HEK293 (cell line): Measurements from ENCODE around the gene SPRED3.

ENCODE experiments used
- CTCF ChIA-PET: fragments of 350-600 bp; formaldehyde crosslinking; extraction: SDS; loops from one replicate; lab custom pipeline; 2021; ENCODE audit warnings: antibody characterized with exemption; lab: Yijun Ruan, JAX
- POLR2A ChIA-PET: fragments of 300-600 bp; formaldehyde crosslinking; extraction: SDS; loops from one replicate; lab custom pipeline; 2020; ENCODE audit warnings: antibody characterized with exemption, inconsistent platforms; lab: Yijun Ruan, JAX
- H3K27ac ChIP-seq: fragments of 200-500 bp; sonication (Bioruptor generic); 2 replicates; pipeline ENCODE4 v1.5.1; 2014; ENCODE audit warnings: low read depth, low read length, control low read depth, inconsistent platforms; ENCODE audit errors: extremely low read depth
- H3K36me3 ChIP-seq, 2 experiments: fragments of 200-500 bp in 1 of 2; sonication (Bioruptor generic) in 1 of 2; 1 replicate in 1 of 2; 2 replicates in 1 of 2; pipeline ENCODE4 v1.5.1; 2014 to 2017; ENCODE audit warnings: inconsistent platforms in 2 of 2, low read length in 2 of 2; ENCODE audit not compliant: control insufficient read depth in 2 of 2, insufficient read depth in 1 of 2
- H3K4me1 ChIP-seq: fragments of 200-500 bp; sonication (Bioruptor generic); 2 replicates; pipeline ENCODE4 v1.5.1; 2014; ENCODE audit warnings: mild to moderate bottlenecking, low read length, inconsistent platforms; ENCODE audit not compliant: control insufficient read depth, insufficient read depth
- H3K4me3 ChIP-seq: 2 replicates; pipeline ENCODE4 v1.5.1; 2011; ENCODE audit warnings: low read depth, mild to moderate bottlenecking, control low read depth, low read length, moderate library complexity
- H3K9me3 ChIP-seq: fragments of 200-500 bp; sonication (Bioruptor generic); 2 replicates; pipeline ENCODE4 v1.5.1; 2014; ENCODE audit warnings: low read depth, low read length, inconsistent platforms; ENCODE audit not compliant: control insufficient read depth, insufficient read depth
- AEBP2 ChIP-seq: fragments of 450-650 bp; formaldehyde crosslinking; IDR thresholded peaks from 2 replicates; pipeline ENCODE4 v1.5.1; 2016; ENCODE audit warnings: missing biosample characterization, missing genetic modification characterization, borderline replicate concordance
- EGR2 ChIP-seq: fragments of 450-650 bp; formaldehyde crosslinking; IDR thresholded peaks from 2 replicates; pipeline ENCODE4 v1.5.1; 2016; ENCODE audit warnings: low read depth, missing biosample characterization, missing genetic modification characterization
- MZF1 ChIP-seq: fragments of 450-650 bp; formaldehyde crosslinking; IDR thresholded peaks from 2 replicates; pipeline ENCODE4 v1.5.1; 2017; ENCODE audit warnings: missing biosample characterization, missing genetic modification characterization, borderline replicate concordance
- PRDM1 ChIP-seq: fragments of 450-650 bp; formaldehyde crosslinking; IDR thresholded peaks from 2 replicates; pipeline ENCODE4; 2016; ENCODE audit warnings: missing biosample characterization, missing genetic modification characterization
- PRDM10 ChIP-seq: fragments of 450-650 bp; formaldehyde crosslinking; IDR thresholded peaks from 2 replicates; pipeline ENCODE4 v1.5.1; 2016; ENCODE audit warnings: missing biosample characterization, missing genetic modification characterization
- RBAK ChIP-seq: fragments of 450-650 bp; formaldehyde crosslinking; IDR thresholded peaks from 2 replicates; pipeline ENCODE4 v1.5.1; 2016; ENCODE audit warnings: missing biosample characterization, missing genetic modification characterization
- SCRT1 ChIP-seq: fragments of 450-650 bp; formaldehyde crosslinking; IDR thresholded peaks from 2 replicates; pipeline ENCODE4 v1.5.1; 2016; ENCODE audit warnings: missing biosample characterization, missing genetic modification characterization, borderline replicate concordance
- SCRT2 ChIP-seq: fragments of 450-650 bp; formaldehyde crosslinking; IDR thresholded peaks from 2 replicates; pipeline ENCODE4 v1.5.1; 2016; ENCODE audit warnings: missing biosample characterization, missing genetic modification characterization
- SP2 ChIP-seq: fragments of 450-650 bp; formaldehyde crosslinking; IDR thresholded peaks from 2 replicates; pipeline ENCODE4 v1.5.1; 2016; ENCODE audit warnings: missing biosample characterization, missing genetic modification characterization
- ZBTB17 ChIP-seq: fragments of 450-650 bp; formaldehyde crosslinking; IDR thresholded peaks from 2 replicates; pipeline ENCODE4 v1.5.1; 2016; ENCODE audit warnings: missing biosample characterization, missing genetic modification characterization
- ZNF121 ChIP-seq: fragments of 450-650 bp; formaldehyde crosslinking; IDR thresholded peaks from 2 replicates; pipeline ENCODE4 v1.5.1; 2016; ENCODE audit warnings: missing biosample characterization, missing genetic modification characterization
- ZNF221 ChIP-seq: fragments of 450-650 bp; formaldehyde crosslinking; IDR thresholded peaks from 2 replicates; pipeline ENCODE4 v1.5.1; 2017; ENCODE audit warnings: missing biosample characterization, missing genetic modification characterization, borderline replicate concordance
- ZNF521 ChIP-seq: fragments of 450-650 bp; formaldehyde crosslinking; IDR thresholded peaks from 2 replicates; pipeline ENCODE4 v1.5.1; 2017; ENCODE audit warnings: missing biosample characterization, mild to moderate bottlenecking, missing genetic modification characterization
- ZNF623 ChIP-seq: fragments of 450-650 bp; formaldehyde crosslinking; IDR thresholded peaks from 2 replicates; pipeline ENCODE4 v1.5.1; 2016; ENCODE audit warnings: missing biosample characterization, missing genetic modification characterization
- ZNF629 ChIP-seq: fragments of 450-650 bp; formaldehyde crosslinking; IDR thresholded peaks from 2 replicates; pipeline ENCODE4 v1.5.1; 2017; ENCODE audit warnings: missing biosample characterization, missing genetic modification characterization
- ZNF768 ChIP-seq: fragments of 450-650 bp; formaldehyde crosslinking; IDR thresholded peaks from 2 replicates; pipeline ENCODE4 v1.5.1; 2018; ENCODE audit warnings: missing biosample characterization, mild to moderate bottlenecking, missing genetic modification characterization
- TF ChIP-seq, protein P1 (sequence below): fragments of 450-650 bp; formaldehyde crosslinking; IDR thresholded peaks from 2 replicates; pipeline ENCODE4 v1.5.1; 2016; ENCODE audit warnings: missing biosample characterization, missing genetic modification characterization
- TF ChIP-seq, protein P2 (sequence below): IDR thresholded peaks from 2 replicates; pipeline ENCODE4 v1.6.1; 2011; ENCODE audit warnings: mild to moderate bottlenecking, low read depth, low read length, borderline replicate concordance

Gene SPRED3

GRCh38 chr19:38352611-38353010 is 35.9 kb upstream of the SPRED3 start:
- POLR2A ChIA-PET = interaction anchor here (0.6 to 2.2 kb wide), 4 partner anchors 22 to 62 kb away, joined by 3 to 5 read pairs (median 4); partner anchors contain the start of genes GGN and PSMD8

DNA sequence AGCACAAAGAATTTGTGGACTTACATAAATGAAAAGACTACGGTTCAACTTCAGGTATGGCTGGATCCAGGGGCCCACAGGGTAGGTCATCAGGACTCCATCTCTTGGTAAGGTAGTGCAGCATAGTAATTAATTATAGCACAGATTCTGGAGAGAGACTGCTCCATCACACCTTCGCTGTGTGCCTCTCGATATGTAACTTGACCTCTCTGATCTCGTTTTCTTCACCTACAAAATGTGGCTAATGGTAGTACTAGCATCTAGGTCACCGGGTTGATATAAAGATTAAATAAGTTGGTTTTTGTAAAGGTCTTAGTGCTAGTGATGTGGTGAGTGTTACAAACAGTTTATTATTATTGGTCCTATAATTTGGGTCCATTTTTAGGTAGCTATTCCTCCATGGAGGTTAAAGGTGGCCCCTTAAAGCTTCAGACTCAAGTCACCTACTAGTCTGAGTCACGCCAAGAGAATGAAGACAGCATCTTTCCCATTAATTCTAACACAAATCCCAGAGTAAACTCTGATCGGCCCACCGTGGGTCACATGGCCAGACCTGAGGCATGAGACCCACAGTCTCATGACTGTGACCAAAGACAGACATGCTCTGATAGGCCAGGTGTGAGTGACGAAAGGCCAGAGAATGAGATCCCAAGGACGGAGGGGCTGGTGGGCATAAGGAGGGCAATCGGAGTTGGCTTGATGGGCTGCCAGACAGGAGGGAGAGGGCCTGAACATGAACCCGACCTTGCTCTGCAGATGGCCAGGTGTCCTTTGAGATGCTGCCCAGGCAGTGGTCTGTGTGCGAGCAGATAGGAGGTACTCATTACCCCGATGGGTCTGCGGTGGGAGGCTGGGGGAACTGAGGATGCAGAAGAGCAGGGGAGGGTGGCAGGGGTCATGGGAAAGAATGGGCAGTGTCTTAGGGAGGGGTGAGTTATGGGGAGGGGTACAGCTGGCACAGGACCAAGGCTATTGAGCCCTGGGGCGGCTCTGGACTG is 32.5 kb upstream of the SPRED3 start:
- H3K9me3 ChIP-seq = no peaks in the 10 kb centered on the region
- H3K4me3 ChIP-seq = no peak overlapping the region
- H3K4me1 ChIP-seq = no peaks in the 10 kb centered on the region
- no peaks in the 10 kb centered on the region for H3K36me3 ChIP-seq
- POLR2A ChIA-PET = no interaction called here
- TF ChIP-seq ZBTB17 (tag by site-specific recombination) (0 out of 2 replicates have a peak, but pooled peaks have one; percentile 35), AEBP2 (no peak), ZNF768 (tag by site-specific recombination) (peak; percentile 91; the same call in 1 of the 2 replicates), ZNF521 (0 out of 2 replicates have a peak, but pooled peaks have one; percentile 15)
- TF ChIP-seq, protein P1, sequence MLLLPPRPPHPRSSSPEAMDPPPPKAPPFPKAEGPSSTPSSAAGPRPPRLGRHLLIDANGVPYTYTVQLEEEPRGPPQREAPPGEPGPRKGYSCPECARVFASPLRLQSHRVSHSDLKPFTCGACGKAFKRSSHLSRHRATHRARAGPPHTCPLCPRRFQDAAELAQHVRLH = 0 out of 2 replicates have a peak, but pooled peaks have one; percentile 22
- CTCF ChIA-PET = interaction anchor here (0.5 to 1.2 kb wide), 4 partner anchors 28 to 1064 kb away, joined by 3 to 5 read pairs (median 4); partner anchors contain the start of gene FAM98C
- H3K27ac ChIP-seq = peak overlapping the region; percentile 37; the same call in 1 of the 2 replicates

More at GRCh38 chr19:38352611-38353010, 35.9 kb upstream of the SPRED3 start:
- H3K36me3 ChIP-seq = no peaks in the 10 kb centered on the region; a peak in 1 of 3 replicates
- TF ChIP-seq ZNF768 (tag by site-specific recombination) (no peak), ZNF629 (tag by site-specific recombination) (no peak), RBAK (tag by site-specific recombination) (no peak), PRDM1 (tag by site-specific recombination) (peak; percentile 39; the same call in 1 of the 2 replicates), EGR2 (tag by site-specific recombination) (0 out of 2 replicates have a peak, but pooled peaks have one; percentile 14), ZNF121 (tag by site-specific recombination) (0 out of 2 replicates have a peak, but pooled peaks have one; percentile 39), ZNF623 (tag by site-specific recombination) (no peak), SP2 (tag by site-specific recombination) (no peak), MZF1 (tag by site-specific recombination) (no peak)
- TF ChIP-seq, protein P2, sequence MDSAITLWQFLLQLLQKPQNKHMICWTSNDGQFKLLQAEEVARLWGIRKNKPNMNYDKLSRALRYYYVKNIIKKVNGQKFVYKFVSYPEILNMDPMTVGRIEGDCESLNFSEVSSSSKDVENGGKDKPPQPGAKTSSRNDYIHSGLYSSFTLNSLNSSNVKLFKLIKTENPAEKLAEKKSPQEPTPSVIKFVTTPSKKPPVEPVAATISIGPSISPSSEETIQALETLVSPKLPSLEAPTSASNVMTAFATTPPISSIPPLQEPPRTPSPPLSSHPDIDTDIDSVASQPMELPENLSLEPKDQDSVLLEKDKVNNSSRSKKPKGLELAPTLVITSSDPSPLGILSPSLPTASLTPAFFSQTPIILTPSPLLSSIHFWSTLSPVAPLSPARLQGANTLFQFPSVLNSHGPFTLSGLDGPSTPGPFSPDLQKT = no peak
- H3K27ac ChIP-seq = no peak overlapping the region
- no peaks in the 10 kb centered on the region for H3K9me3 ChIP-seq
- no peak overlapping the region for H3K4me3 ChIP-seq
- CTCF ChIA-PET = interaction anchor here (1.6 to 2.5 kb wide), 2 partner anchors 15 to 50 kb away, joined by 3 to 9 read pairs; partner anchors contain the start of gene FAM98C
- H3K4me1 ChIP-seq = no peaks in the 10 kb centered on the region

- TF ChIP-seq PRDM1 (tag by site-specific recombination) (no peak), SCRT2 (tag by site-specific recombination) (peak; percentile 98), SCRT1 (tag by site-specific recombination) (peak; percentile 78; the same call in 1 of the 2 replicates), PRDM10 (tag by site-specific recombination) (peak; percentile 33; the same call in 1 of the 2 replicates), ZNF221 (tag by site-specific recombination) (no peak)
- Histone ChIP-seq H3K9me3 (no peaks in the 10 kb centered on the region), H3K4me3 (no peak overlapping the region), H3K27ac (no peak overlapping the region), H3K36me3 (no peaks in the 10 kb centered on the region; a peak in 1 of 3 replicates), H3K4me1 (peaks cover 10% of the 10 kb centered on the region)
- ChIA-PET POLR2A (interaction anchor here (1.4 to 2.9 kb wide), 4 partner anchors 11 to 29 kb away, joined by 4 to 15 read pairs (median 8); partner anchors contain the start of genes CATSPERG, GGN and PSMD8), CTCF (interaction anchor here (0.6 to 1.6 kb wide), 4 partner anchors 22 to 572 kb away, joined by 4 to 5 read pairs (median 4); partner anchors contain the start of genes CATSPERG, MRPS12 and SARS2)
Observed at GRCh38 chr19:38358071-38358470, 30.4 kb upstream of the SPRED3 start.
